ENCODE results near the gene TPT1.

- TF ChIP-seq CTCF (IDR thresholded peaks at IDR 0.05 in 8 of 11, conservative IDR thresholded peaks at IDR 0.05 in 3 of 11) = no peak
- TF ChIP-seq POLR2AphosphoS5 (IDR thresholded peaks at IDR 0.05) = no peak
- TF ChIP-seq POLR2A (IDR thresholded peaks at IDR 0.05) = no peak
Measured at GRCh38 chr13:45381196-45381595, 40.2 kb upstream of the TPT1 start.

Measured in spleen (tissue), 7 donors.